OCI-LY3 (cell line): ENCODE data around the gene BCDIN3D.

Experiments
- H2AFZ ChIP-seq: fragments of 200-600, 300-600 bp; shearing (Covaris generic); 2 replicates; pipeline ENCODE4 v1.6.0; 2014; ENCODE audit warnings: antibody characterized with exemption, low read depth, low read length
- H3K27ac ChIP-seq: fragments of 200-600, 300-600 bp; sonication (generic); 2 replicates; pipeline ENCODE4 v1.5.1; 2014; ENCODE audit warnings: mild to moderate bottlenecking, low read length, moderate library complexity, mixed read lengths
- H3K27me3 ChIP-seq: fragments of 200-600, 300-600 bp; sonication (generic); 2 replicates; pipeline ENCODE4 v1.6.1; 2014; ENCODE audit warnings: low read depth, low read length, mixed read lengths
- H3K36me3 ChIP-seq: fragments of 200-600, 300-600 bp; sonication (generic); replicated peaks from 2 replicates; pipeline ENCODE3; 2014; ENCODE audit warnings: low read depth, low read length, mixed read lengths
- H3K4me1 ChIP-seq: fragments of 300-600, 200-600 bp; sonication (generic); 2 replicates; pipeline ENCODE4 v1.6.1; 2014; ENCODE audit warnings: low read length, mixed read lengths
- H3K4me2 ChIP-seq: fragments of 200-600, 300-600 bp; sonication (generic); 2 replicates; pipeline ENCODE4 v1.6.1; 2014; ENCODE audit warnings: low read length, mixed read lengths
- H3K4me3 ChIP-seq: fragments of 300-600, 200-600 bp; sonication (generic); 2 replicates; pipeline ENCODE4 v1.5.1; 2014; ENCODE audit warnings: antibody characterized with exemption, mild to moderate bottlenecking, low read length, moderate library complexity
- H3K79me2 ChIP-seq: fragments of 300-600, 200-600 bp; shearing (Covaris generic); 2 replicates; pipeline ENCODE4 v1.6.1; 2014; ENCODE audit warnings: mild to moderate bottlenecking, low read length, mixed read lengths
- H3K9ac ChIP-seq: fragments of 300-600, 200-600 bp; shearing (Covaris generic); 2 replicates; pipeline ENCODE4 v1.6.0; 2014; ENCODE audit warnings: mild to moderate bottlenecking, low read length, moderate library complexity
- H3K9me3 ChIP-seq: fragments of 200-600, 300-600 bp; shearing (Covaris generic); 2 replicates; pipeline ENCODE4 v1.6.1; 2014; ENCODE audit warnings: low read length, mixed read lengths; ENCODE audit not compliant: insufficient read depth
- H4K20me1 ChIP-seq: fragments of 200-600, 300-600 bp; sonication (generic); 2 replicates; pipeline ENCODE4 v1.6.1; 2016; ENCODE audit warnings: low read length, mixed read lengths; ENCODE audit not compliant: insufficient read depth
- CTCF ChIP-seq: fragments of 200-600, 300-600 bp; sonication (generic); IDR thresholded peaks from 2 replicates; pipeline ENCODE4 v1.5.1; 2014; ENCODE audit warnings: antibody characterized with exemption, low read length, low read depth
- EZH2phosphoT487 ChIP-seq: fragments of 200-600 bp; shearing (Covaris generic); IDR thresholded peaks from 2 replicates; pipeline ENCODE4 v1.6.1; 2018; ENCODE audit warnings: antibody characterized with exemption, mixed run types, low read depth

The BCDIN3D gene

GRCh38 chr12:49806877-49807276 lies 36.0 kb downstream of the BCDIN3D start:
- Histone ChIP-seq H3K36me3 (no peaks in the 10 kb centered on the region), H3K4me3 (no peak overlapping the region), H3K4me1 (peaks cover 19% of the 10 kb centered on the region), H3K27ac (no peak overlapping the region), H3K9me3 (no peaks in the 10 kb centered on the region), H3K27me3 (no peaks in the 10 kb centered on the region), H3K4me2 (no peak overlapping the region), H2AFZ (no peak overlapping the region), H3K79me2 (no peaks in the 10 kb centered on the region), H4K20me1 (no peaks in the 10 kb centered on the region), H3K9ac (no peak overlapping the region)
- no peak for TF ChIP-seq CTCF
- no peak for TF ChIP-seq EZH2phosphoT487

DNA sequence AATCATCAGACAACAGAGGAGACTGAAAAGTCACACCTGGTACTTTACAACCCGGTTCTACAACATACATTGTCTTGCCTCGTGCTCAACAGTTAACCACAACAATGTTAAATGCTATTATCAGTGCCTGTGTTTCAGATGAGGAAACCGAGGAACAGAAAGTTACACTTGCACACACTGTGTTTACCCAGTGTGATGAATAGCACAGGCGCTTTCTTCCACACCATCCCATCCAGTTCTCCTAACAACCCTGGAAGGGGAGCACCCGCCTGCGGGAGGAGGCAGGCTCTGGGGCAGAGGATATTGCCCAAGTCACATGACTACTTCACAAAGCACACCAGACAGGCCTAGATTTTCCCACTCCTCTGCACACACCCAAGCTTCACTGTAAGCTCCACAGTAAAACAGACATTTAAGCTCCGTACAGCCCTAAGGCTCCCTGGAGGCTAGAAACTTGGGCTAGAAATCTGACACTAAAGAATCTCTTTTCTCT lies 36.5 kb downstream of the BCDIN3D start:
- Histone ChIP-seq H3K36me3 (no peaks in the 10 kb centered on the region), H2AFZ (no peak overlapping the region), H3K4me1 (peaks cover 14% of the 10 kb centered on the region), H3K4me3 (no peak overlapping the region), H3K9me3 (no peaks in the 10 kb centered on the region), H4K20me1 (no peaks in the 10 kb centered on the region), H3K79me2 (no peaks in the 10 kb centered on the region), H3K4me2 (no peak overlapping the region), H3K27ac (no peak overlapping the region), H3K27me3 (no peaks in the 10 kb centered on the region), H3K9ac (no peak overlapping the region)
- TF ChIP-seq CTCF (no peak), EZH2phosphoT487 (no peak)

- Histone ChIP-seq H3K36me3 (no peaks in the 10 kb centered on the region), H3K9ac (no peak overlapping the region), H2AFZ (no peak overlapping the region), H3K4me3 (no peak overlapping the region), H3K27ac (no peak overlapping the region), H3K79me2 (no peaks in the 10 kb centered on the region), H3K27me3 (no peaks in the 10 kb centered on the region), H3K9me3 (no peaks in the 10 kb centered on the region), H3K4me2 (no peak overlapping the region), H4K20me1 (no peaks in the 10 kb centered on the region), H3K4me1 (peaks cover 8% of the 10 kb centered on the region)
- TF ChIP-seq CTCF, result no peak
- TF ChIP-seq EZH2phosphoT487, result no peak
Measured at GRCh38 chr12:49805409-49805808, 37.5 kb downstream of the BCDIN3D start.

GRCh38 chr12:49804821-49805220 lies 38.1 kb downstream of the BCDIN3D start:
- Histone ChIP-seq H4K20me1 (no peaks in the 10 kb centered on the region), H3K4me1 (peaks cover 8% of the 10 kb centered on the region), H3K36me3 (no peaks in the 10 kb centered on the region)

More at GRCh38 chr12:49804821-49805220, 38.1 kb downstream of the BCDIN3D start:
- H3K79me2 ChIP-seq, result no peaks in the 10 kb centered on the region
- H2AFZ ChIP-seq, result no peak overlapping the region
- no peak overlapping the region for H3K9ac ChIP-seq
- no peak overlapping the region for H3K4me3 ChIP-seq
- H3K4me2 ChIP-seq, result no peak overlapping the region
- no peaks in the 10 kb centered on the region for H3K9me3 ChIP-seq
- no peak for TF ChIP-seq CTCF
- TF ChIP-seq EZH2phosphoT487, result no peak
- H3K27me3 ChIP-seq, result no peaks in the 10 kb centered on the region
- no peak overlapping the region for H3K27ac ChIP-seq
